Gastrocnemius medialis (tissue), 4 donors: Measurements from ENCODE around the gene SLC35F5. TPM values are rescaled to one million over a fixed set of nuclear protein-coding genes. Genes with fewer than 3 reads are reported as not detected.
"Not testable (repeated sequence)": the region's sequence is repeated elsewhere in the genome, so short reads cannot be mapped to it uniquely, and the experiment has no call there.

Experiments used
- ATAC-seq, 2 donors: fragments of 150-250 bp; one replicate each; pipeline ENCODE4 v1.9.1; 2016
- DNase-seq, 2 donors: peaks; one replicate each; pipeline ENCODE4 v3.0.0-alpha.2; 2019
- H3K27ac ChIP-seq, 4 donors: fragments of 200-600 bp; sonication (generic); 1 replicate in 1 of 4; 2 replicates in 3 of 4; pipeline ENCODE4 v1.5.1; 2016 to 2018; ENCODE audit warnings: mild to moderate bottlenecking in 2 of 4, moderate library complexity in 1 of 4
- H3K27me3 ChIP-seq, 3 donors: fragments of 200-600 bp; sonication (generic) in 2 of 3; 1 replicate in 1 of 3; 2 replicates in 2 of 3; pipeline versions ENCODE4 v1.5.1 to v1.6.0; 2016 to 2019; ENCODE audit warnings: mild to moderate bottlenecking in 1 of 3, moderate library complexity in 1 of 3
- H3K36me3 ChIP-seq, 2 donors: fragments of 200-600 bp; sonication (generic) in 1 of 2; one replicate each; pipeline ENCODE4 v1.5.1; 2017 to 2018
- H3K4me1 ChIP-seq, 2 donors: fragments of 200-600 bp; sonication (generic) in 1 of 2; one replicate each; pipeline ENCODE4 v1.5.1; 2016 to 2017; ENCODE audit warnings: mild to moderate bottlenecking in 2 of 2
- H3K4me3 ChIP-seq, 4 donors: fragments of 200-600 bp; sonication (generic) in 3 of 4; 1 replicate in 1 of 4; 2 replicates in 3 of 4; pipeline ENCODE4 v1.5.1; 2016 to 2019; ENCODE audit warnings: mild to moderate bottlenecking in 2 of 4
- H3K9me3 ChIP-seq, 3 donors: fragments of 200-600 bp; sonication (generic) in 2 of 3; 1 replicate in 1 of 3; 2 replicates in 2 of 3; pipeline ENCODE4 v1.5.1; 2016 to 2019
- CTCF ChIP-seq, 5 experiments: fragments of 450-650 bp in 3 of 5; fragments of 200-600 bp in 2 of 5; sonication (generic) in 2 of 5; IDR thresholded peaks in 4 of 5; conservative IDR thresholded peaks in 1 of 5; 1 replicate in 4 of 5; 2 replicates in 1 of 5; pipeline ENCODE4 v1.5.1; 2016 to 2019; ENCODE audit warnings: antibody characterized with exemption in 5 of 5, mild to moderate bottlenecking in 3 of 5, moderate library complexity in 3 of 5
- POLR2A ChIP-seq, 2 donors: fragments of 450-650 bp; IDR thresholded peaks; one replicate each; pipeline ENCODE4 v1.6.1; 2017; ENCODE audit warnings: antibody characterized with exemption in 2 of 2, mild to moderate bottlenecking in 2 of 2, moderate library complexity in 2 of 2
- in situ Hi-C, 4 donors: fragments of 200-750 bp; cut with MboI; loops; one replicate each; pipeline versions ENCODE4 v1.15.0 to v1.8.0; 2017; ENCODE audit warnings: low sequenced_read_pairs in 4 of 4
- intact Hi-C: fragments of 100-400 bp; cut with DNase I; formaldehyde crosslinking; loops from one replicate; pipeline ENCODE4 v1.15.1; 2023; ENCODE audit warnings: low total_unique reads
- total RNA-seq, 4 donors: library from RNA; depleted of rRNA; stranded (reverse); fragments of >200 nt; gene quantifications; one replicate each; pipeline versions ENCODE4 v1.1.0 to v1.2.3, GENCODE V29; 2016

Gene SLC35F5
- total RNA-seq, 4 donors from 2014 or later = 31.4 to 62.6 (median 49.3) TPM

- in situ Hi-C loops = no loop called here
- Histone ChIP-seq H3K4me3 (no peak overlapping the region), H3K27me3 (no peaks in the 10 kb centered on the region), H3K27ac (no peak overlapping the region), H3K4me1 (no peaks in the 10 kb centered on the region), H3K36me3 (no peaks in the 10 kb centered on the region), H3K9me3 (no peaks in the 10 kb centered on the region)
- no peak for ATAC-seq
- no peak for DNase-seq
- intact Hi-C loops = no loop called here
- TF ChIP-seq CTCF (IDR thresholded peaks at IDR 0.05 in 4 of 5, conservative IDR thresholded peaks at IDR 0.05 in 1 of 5) (no peak), POLR2A (IDR thresholded peaks at IDR 0.05) (no peak)
These were observed 62.0 kb downstream of the SLC35F5 start for GRCh38 chr2:113694438-113694837.

GRCh38 chr2:113692698-113693428 lies 63.6 kb downstream of the SLC35F5 start:
- no peak for TF ChIP-seq CTCF (IDR thresholded peaks at IDR 0.05 in 4 of 5, conservative IDR thresholded peaks at IDR 0.05 in 1 of 5)
- no peak for TF ChIP-seq POLR2A (IDR thresholded peaks at IDR 0.05)
- Histone ChIP-seq H3K36me3 (no peaks in the 10 kb centered on the region), H3K4me1 (no peaks in the 10 kb centered on the region), H3K4me3 (no peak overlapping the region), H3K27me3 (no peaks in the 10 kb centered on the region), H3K27ac (no peak overlapping the region), H3K9me3 (no peaks in the 10 kb centered on the region)
- intact Hi-C loops (no loop called here), in situ Hi-C loops (no loop called here)
- DNase-seq (no peak), ATAC-seq (no peak)

GRCh38 chr2:113690871-113691270 lies 65.6 kb downstream of the SLC35F5 start:
- H3K9me3 ChIP-seq, H3K4me1 ChIP-seq, DNase-seq, H3K4me3 ChIP-seq, in situ Hi-C loops, intact Hi-C loops, ATAC-seq, H3K36me3 ChIP-seq, H3K27me3 ChIP-seq, H3K27ac ChIP-seq: not testable (repeated sequence)

GRCh38 chr2:113686537-113686936 lies 69.9 kb downstream of the SLC35F5 start:
- Histone ChIP-seq H3K9me3 (no peaks in the 10 kb centered on the region), H3K36me3 (no peaks in the 10 kb centered on the region), H3K27ac (no peak overlapping the region), H3K4me3 (no peak overlapping the region), H3K27me3 (no peaks in the 10 kb centered on the region), H3K4me1 (no peaks in the 10 kb centered on the region)
- no peak for TF ChIP-seq CTCF (IDR thresholded peaks at IDR 0.05 in 4 of 5, conservative IDR thresholded peaks at IDR 0.05 in 1 of 5)
- no peak for TF ChIP-seq POLR2A (IDR thresholded peaks at IDR 0.05)
- intact Hi-C loops = no loop called here
- in situ Hi-C loops = no loop called here
- ATAC-seq (no peak), DNase-seq (no peak)

GRCh38 chr2:113685471-113685870 lies 71.0 kb downstream of the SLC35F5 start:
- intact Hi-C loops (no loop called here), in situ Hi-C loops (no loop called here)
- no peak for TF ChIP-seq POLR2A (IDR thresholded peaks at IDR 0.05)

GRCh38 chr2:113679457-113679856 lies 77.0 kb downstream of the SLC35F5 start:
- intact Hi-C loops (no loop called here), in situ Hi-C loops (no loop called here)
- H3K4me1 ChIP-seq = no peaks in the 10 kb centered on the region
- ATAC-seq = no peak
- no peak overlapping the region for H3K4me3 ChIP-seq
- H3K27me3 ChIP-seq = no peaks in the 10 kb centered on the region
- H3K9me3 ChIP-seq = no peaks in the 10 kb centered on the region
- H3K27ac ChIP-seq = no peak overlapping the region
- H3K36me3 ChIP-seq = no peaks in the 10 kb centered on the region
- no peak for DNase-seq
- TF ChIP-seq CTCF (IDR thresholded peaks at IDR 0.05 in 4 of 5, conservative IDR thresholded peaks at IDR 0.05 in 1 of 5) = no peak
- TF ChIP-seq POLR2A (IDR thresholded peaks at IDR 0.05) = no peak

More at GRCh38 chr2:113685471-113685870, 71.0 kb downstream of the SLC35F5 start:
- Histone ChIP-seq H3K4me1 (no peaks in the 10 kb centered on the region), H3K4me3 (no peak overlapping the region), H3K9me3 (no peaks in the 10 kb centered on the region), H3K27me3 (no peaks in the 10 kb centered on the region), H3K27ac (no peak overlapping the region), H3K36me3 (no peaks in the 10 kb centered on the region)
- no peak for ATAC-seq
- DNase-seq = no peak
